Measurements from ENCODE around the gene SPDYE4.

SPDYE4 gene

GRCh38 chr17:8785547-8786413 lies 27.4 kb upstream of the SPDYE4 start:
- peak; percentile 30 to 42 for DNase-seq (ENCODE audit: low read depth in 1 of 2, low spot score in 1 of 2)

- no peak for DNase-seq (ENCODE audit: low read depth in 1 of 2, low spot score in 1 of 2)
Measured at GRCh38 chr17:8782176-8782575, 23.8 kb upstream of the SPDYE4 start.

- DNase-seq (ENCODE audit: low read depth in 1 of 2, low spot score in 1 of 2): no peak
Measured at GRCh38 chr17:8781776-8782175, 23.4 kb upstream of the SPDYE4 start.

- DNase-seq (ENCODE audit: low read depth in 1 of 2, low spot score in 1 of 2): no peak
Measured at GRCh38 chr17:8776881-8777280, 18.5 kb upstream of the SPDYE4 start.

- no peak for DNase-seq (ENCODE audit: low read depth in 1 of 2, low spot score in 1 of 2)
Measured at GRCh38 chr17:8776248-8776647, 17.9 kb upstream of the SPDYE4 start.

GRCh38 chr17:8766731-8767130 lies 8.4 kb upstream of the SPDYE4 start:
- no peak for DNase-seq (ENCODE audit: low read depth in 1 of 2, low spot score in 1 of 2)

GRCh38 chr17:8762012-8762411 lies 3.7 kb upstream of the SPDYE4 start:
- no peak for DNase-seq (ENCODE audit: low read depth in 1 of 2, low spot score in 1 of 2)

GRCh38 chr17:8757189-8757588 lies 1.2 kb downstream of the SPDYE4 start:
- DNase-seq (ENCODE audit: low read depth in 1 of 2, low spot score in 1 of 2): no peak

GRCh38 chr17:8755590-8756255 lies 2.6 kb downstream of the SPDYE4 start:
- no peak for DNase-seq (ENCODE audit: low read depth in 1 of 2, low spot score in 1 of 2)

- DNase-seq (ENCODE audit: low read depth in 1 of 2, low spot score in 1 of 2): no peak
Measured at GRCh38 chr17:8754890-8755289, 3.5 kb downstream of the SPDYE4 start.

- no peak for DNase-seq (ENCODE audit: low read depth in 1 of 2, low spot score in 1 of 2)
Measured at GRCh38 chr17:8753976-8754440, 4.3 kb downstream of the SPDYE4 start.

GRCh38 chr17:8753136-8753975 lies 5.0 kb downstream of the SPDYE4 start:
- no peak for DNase-seq (ENCODE audit: low read depth in 1 of 2, low spot score in 1 of 2)

GRCh38 chr17:8749616-8750015 lies 8.7 kb downstream of the SPDYE4 start:
- DNase-seq (ENCODE audit: low read depth in 1 of 2, low spot score in 1 of 2): no peak

- no peak for DNase-seq (ENCODE audit: low read depth in 1 of 2, low spot score in 1 of 2)
Measured at GRCh38 chr17:8747742-8748141, 10.6 kb downstream of the SPDYE4 start.

GRCh38 chr17:8746501-8747236 lies 11.7 kb downstream of the SPDYE4 start:
- no peak for DNase-seq (ENCODE audit: low read depth in 1 of 2, low spot score in 1 of 2)

- peak; percentile 72 to 74 for DNase-seq (ENCODE audit: low read depth in 1 of 2, low spot score in 1 of 2)
Measured at GRCh38 chr17:8745586-8746500, 12.5 kb downstream of the SPDYE4 start.

- no peak for DNase-seq (ENCODE audit: low read depth in 1 of 2, low spot score in 1 of 2)
Measured at GRCh38 chr17:8744086-8744785, 14.1 kb downstream of the SPDYE4 start.

GRCh38 chr17:8742819-8743218 lies 15.5 kb downstream of the SPDYE4 start:
- DNase-seq (ENCODE audit: low read depth in 1 of 2, low spot score in 1 of 2): no peak

GRCh38 chr17:8742274-8742673 lies 16.1 kb downstream of the SPDYE4 start:
- no peak for DNase-seq (ENCODE audit: low read depth in 1 of 2, low spot score in 1 of 2)

Data from activated T-helper 1 cell treated with anti-CD3 and anti-CD28 coated beads, Interleukin-2, amount 50 U/mL, for 16 hours (primary cell).